HepG2 (cell line): ENCODE results near the gene ZC3H13. TPM values are rescaled to one million over a fixed set of nuclear protein-coding genes. Genes with fewer than 3 reads are reported as not detected.
"Not testable (repeated sequence)": the region's sequence is repeated elsewhere in the genome, so short reads cannot be mapped to it uniquely, and the experiment has no call there.

Experiments used
- ATAC-seq: fragments of 200-7000 bp; cut with Tn5 transposase; 3 replicates; pipeline ENCODE4 v1.9.1; 2020; ENCODE audit warnings: mild to moderate bottlenecking, moderate library complexity
- BruUV-seq: library from RNA; stranded (reverse); fragments of 400-500 nt; replicated peaks from 2 replicates; lab custom pipeline; 2021; lab: Mats Ljungman, UMichigan
- CTCF ChIA-PET: fragments of 300-600 bp; formaldehyde crosslinking; extraction: SDS; loops from one replicate; lab custom pipeline; 2021; ENCODE audit warnings: low total read pairs, inconsistent platforms, low intra/inter-chr PET ratio; lab: Yijun Ruan, JAX
- POLR2A ChIA-PET: fragments of 350-600 bp; sonication (Branson Sonifier 250); formaldehyde crosslinking; loops from one replicate; lab custom pipeline; 2020; ENCODE audit warnings: antibody characterized with exemption, inconsistent platforms; lab: Yijun Ruan, JAX
- DNase-seq: peaks from one replicate; pipeline ENCODE4 v3.0.0-alpha.2; 2015; ENCODE audit warnings: low spot score
- FAIRE-seq: peaks from 3 replicates; lab custom pipeline; 2011; peaks lifted over from hg19 to GRCh38; lab: Jason Lieb, UNC
- H2AFZ ChIP-seq: one replicate; pipeline ENCODE4 v1.6.1; 2011; ENCODE audit warnings: low read length, inconsistent platforms
- H3K27ac ChIP-seq: fragments of 300-600 bp; 3 replicates; pipeline ENCODE4 v1.8.0; 2011; ENCODE audit warnings: mixed run types, mild to moderate bottlenecking, mixed read lengths, low read length, inconsistent platforms; ENCODE audit not compliant: insufficient read depth; ENCODE audit errors: extremely low read length
- H3K27me3 ChIP-seq, 2 experiments: fragments of 200-600 bp in 1 of 2; 2 replicates in 1 of 2; 3 replicates in 1 of 2; pipeline versions ENCODE4 v1.6.0 to v1.8.0; 2011; ENCODE audit warnings: low read length in 2 of 2, mild to moderate bottlenecking in 2 of 2, moderate library complexity in 2 of 2, inconsistent platforms in 1 of 2; ENCODE audit not compliant: insufficient read depth in 2 of 2, control insufficient read depth in 1 of 2
- H3K36me3 ChIP-seq, 2 experiments: fragments of 200-600 bp in 1 of 2; replicated peaks in 1 of 2; 2 replicates in 1 of 2; 3 replicates in 1 of 2; pipeline versions ENCODE4 v1.5.1 to v1.8.0; 2011; ENCODE audit warnings: low read length in 2 of 2, inconsistent platforms in 1 of 2; ENCODE audit not compliant: insufficient read depth in 2 of 2, control insufficient read depth in 1 of 2
- H3K4me1 ChIP-seq: 2 replicates; pipeline ENCODE4 v1.5.1; 2012; ENCODE audit warnings: low read length, inconsistent platforms; ENCODE audit not compliant: insufficient read depth
- H3K4me2 ChIP-seq: 2 replicates; pipeline ENCODE4 v1.6.0; 2011; ENCODE audit warnings: low read depth, low read length, inconsistent platforms
- H3K4me3 ChIP-seq, 3 experiments: fragments of 200-600 bp in 1 of 3; sonication (generic), shearing (Covaris generic) in 1 of 3; replicated peaks in 1 of 3; 2 replicates each; pipeline ENCODE4 v1.5.1; 2011 to 2016; ENCODE audit warnings: low read length in 3 of 3, inconsistent platforms in 2 of 3, low read depth in 2 of 3, mild to moderate bottlenecking in 2 of 3, control low read depth in 1 of 3, mixed read lengths in 1 of 3; ENCODE audit not compliant: insufficient read depth in 1 of 3
- H3K79me2 ChIP-seq: one replicate; pipeline ENCODE4 v1.6.1; 2011; ENCODE audit warnings: low read length, inconsistent platforms; ENCODE audit not compliant: insufficient read depth
- H3K9ac ChIP-seq: 2 replicates; pipeline ENCODE4 v1.6.0; 2011; ENCODE audit warnings: mild to moderate bottlenecking, low read depth, low read length, inconsistent platforms; ENCODE audit not compliant: insufficient read depth
- H3K9me3 ChIP-seq: 2 replicates; pipeline ENCODE4 v1.5.1; 2012; ENCODE audit warnings: mild to moderate bottlenecking, low read length
- H4K20me1 ChIP-seq: 2 replicates; pipeline ENCODE4 v1.6.0; 2011; ENCODE audit warnings: inconsistent platforms, mild to moderate bottlenecking, low read length, moderate library complexity; ENCODE audit not compliant: insufficient read depth
- AKNA ChIP-seq: sonication (generic); formaldehyde crosslinking; IDR thresholded peaks from 2 replicates; pipeline ENCODE4 v1.4.0; 2020; ENCODE audit warnings: missing genetic modification reagents, borderline replicate concordance
- WGBS: methylation state at CpG from one replicate; pipeline ENCODE4 v1.1.6; 2017; ENCODE audit warnings: low lambda C conversion rate; 5-methylcytosine and 5-hydroxymethylcytosine counted together
- in situ Hi-C: cut with HindIII; loops from 2 replicates; pipeline ENCODE4 v1.10.0; 2017; ENCODE audit warnings: low pct_unique_long_range_greater_than_20kb; ENCODE audit not compliant: extremely low pct_ligation_motif_present
- intact Hi-C: fragments of 100-400 bp; cut with micrococcal nuclease; formaldehyde crosslinking; loops from one replicate; pipeline ENCODE4 v1.10.0; 2022; ENCODE audit not compliant: unreplicated experiment
- polyA plus RNA-seq, 8 experiments: library from polyadenylated mRNA; depleted of rRNA in 3 of 8; stranded (reverse) in 7 of 8; unstranded in 1 of 8; fragments of >200 nt; fragmentation: Illumina TruSeq in 4 of 8; extraction: Trizol in 4 of 8; gene quantifications; 2 replicates each; pipeline versions ENCODE4 v1.2.1 to v1.2.3, GENCODE V29; 2011 to 2016; ENCODE audit warnings: low read depth in 4 of 8, missing spikeins in 1 of 8, mixed read lengths in 1 of 8; ENCODE audit not compliant: insufficient read depth in 1 of 8
- total RNA-seq, 5 experiments: library from RNA; depleted of rRNA; stranded (reverse); fragments of >200 nt; fragmentation: Illumina TruSeq; extraction: Trizol; gene quantifications; 2 replicates each; pipeline ENCODE4 v1.2.3, GENCODE V29; 2016; ENCODE audit warnings: low read depth in 1 of 5

ZC3H13 gene
- total and polyA plus RNA-seq, 2 of the 13 experiments (the other 11 are each of a cell fraction or from before 2014, with no cell fraction given) = 2.7 to 23.5 TPM

- no peak for TF ChIP-seq AKNA (CRISPR knock-in tag)
Measured at GRCh38 chr13:45989607-45990006, 62.9 kb downstream of the ZC3H13 start (continued).

- H4K20me1 ChIP-seq, H3K4me2 ChIP-seq, BruUV-seq, DNase-seq, ATAC-seq, CTCF ChIA-PET, POLR2A ChIA-PET, H3K9ac ChIP-seq, intact Hi-C loops, H3K4me3 ChIP-seq, in situ Hi-C loops, H3K9me3 ChIP-seq, FAIRE-seq, H2AFZ ChIP-seq, H3K79me2 ChIP-seq, H3K27me3 ChIP-seq, H3K4me1 ChIP-seq, H3K27ac ChIP-seq: not testable (repeated sequence)
- H3K36me3 ChIP-seq = peaks cover 5 to 30% of the 10 kb centered on the region in 2 experiments; a peak in 3 of 5 replicates
- WGBS = no CpG with 5 or more reads among the region's 2 CpGs
Measured at GRCh38 chr13:45981127-45981526, 71.4 kb downstream of the ZC3H13 start.
